Astrocyte (in vitro differentiated cells and primary cell): Measurements from ENCODE around the gene MTHFS. TPM values are rescaled to one million over a fixed set of nuclear protein-coding genes. Genes with fewer than 3 reads are reported as not detected.

Experiments
- DNase-seq: peaks from one replicate; pipeline ENCODE4 v3.0.0-alpha.2; 2010; ENCODE audit warnings: low read depth
- FAIRE-seq: peaks from 2 replicates; lab custom pipeline; 2011; peaks lifted over from hg19 to GRCh38; lab: Jason Lieb, UNC
- H2AFZ ChIP-seq: 2 replicates; pipeline ENCODE4 v1.6.0; 2012; ENCODE audit warnings: low read depth, low read length, inconsistent platforms
- H3K27ac ChIP-seq: 2 replicates; pipeline ENCODE4 v1.5.1; 2011; ENCODE audit warnings: low read depth, low read length, inconsistent platforms
- H3K27me3 ChIP-seq: 2 replicates; pipeline ENCODE4 v1.6.0; 2011; ENCODE audit warnings: low read length, inconsistent platforms; ENCODE audit not compliant: insufficient read depth
- H3K36me3 ChIP-seq: 2 replicates; pipeline ENCODE4 v1.5.1; 2011; ENCODE audit warnings: low read length, inconsistent platforms; ENCODE audit not compliant: insufficient read depth
- H3K4me1 ChIP-seq: 2 replicates; pipeline ENCODE4 v1.5.1; 2011; ENCODE audit warnings: low read length, inconsistent platforms; ENCODE audit not compliant: insufficient read depth
- H3K4me2 ChIP-seq: 2 replicates; pipeline ENCODE4 v1.6.0; 2012; ENCODE audit warnings: low read length, inconsistent platforms
- H3K4me3 ChIP-seq: 2 replicates; pipeline ENCODE4 v1.5.1; 2011; ENCODE audit warnings: low read depth, mild to moderate bottlenecking, low read length, inconsistent platforms; ENCODE audit not compliant: insufficient read depth
- H3K79me2 ChIP-seq: 2 replicates; pipeline ENCODE4 v1.6.0; 2012; ENCODE audit warnings: mild to moderate bottlenecking, low read length, inconsistent platforms; ENCODE audit not compliant: insufficient read depth
- H3K9ac ChIP-seq: 2 replicates; pipeline ENCODE4 v1.6.0; 2012; ENCODE audit warnings: mild to moderate bottlenecking, low read length, inconsistent platforms
- H3K9me3 ChIP-seq: 2 replicates; pipeline ENCODE4 v1.5.1; 2012; ENCODE audit warnings: low read depth, mild to moderate bottlenecking, low read length, inconsistent platforms; ENCODE audit not compliant: insufficient read depth
- H4K20me1 ChIP-seq: 2 replicates; pipeline ENCODE4 v1.6.0; 2012; ENCODE audit warnings: low read length, inconsistent platforms; ENCODE audit not compliant: insufficient read depth
- H3K27ac Mint-ChIP-seq: one replicate; pipeline ENCODE4 v1.8.0; 2021; ENCODE audit warnings: mild to moderate bottlenecking, mixed read lengths; ENCODE audit not compliant: unreplicated experiment
- H3K27me3 Mint-ChIP-seq: one replicate; pipeline ENCODE4 v1.8.0; 2021; ENCODE audit warnings: low read depth, mixed read lengths; ENCODE audit not compliant: unreplicated experiment
- H3K36me3 Mint-ChIP-seq: one replicate; pipeline ENCODE4 v1.8.0; 2021; ENCODE audit warnings: low read depth, mixed read lengths; ENCODE audit not compliant: unreplicated experiment
- H3K4me1 Mint-ChIP-seq: one replicate; pipeline ENCODE4 v1.8.0; 2021; ENCODE audit warnings: low read depth, mixed read lengths; ENCODE audit not compliant: unreplicated experiment
- H3K4me3 Mint-ChIP-seq: one replicate; pipeline ENCODE4 v1.8.0; 2021; ENCODE audit warnings: mild to moderate bottlenecking, moderate library complexity, mixed read lengths; ENCODE audit not compliant: unreplicated experiment
- H3K9me3 Mint-ChIP-seq: one replicate; pipeline ENCODE4 v1.8.0; 2021; ENCODE audit warnings: mild to moderate bottlenecking, mixed read lengths; ENCODE audit not compliant: unreplicated experiment
- EZH2 ChIP-seq: IDR thresholded peaks from 2 replicates; pipeline ENCODE4 v1.6.1; 2012; ENCODE audit warnings: mild to moderate bottlenecking, low read length, inconsistent platforms; ENCODE audit not compliant: insufficient read depth
- total RNA-seq: library from RNA; stranded (reverse); gene quantifications from 2 replicates; pipeline ENCODE4 v1.2.1, GENCODE V29; 2021
- TF ChIP-seq, protein P1 (sequence below): IDR thresholded peaks from 2 replicates; pipeline ENCODE4 v1.5.1; 2011; ENCODE audit warnings: low read depth, mild to moderate bottlenecking, inconsistent platforms, low read length, moderate library complexity; ENCODE audit not compliant: insufficient read depth

The MTHFS gene
- total RNA-seq, 1 donor from 2014 or later, result 20.0 TPM

- TF ChIP-seq EZH2, result no peak
- TF ChIP-seq, protein P1, sequence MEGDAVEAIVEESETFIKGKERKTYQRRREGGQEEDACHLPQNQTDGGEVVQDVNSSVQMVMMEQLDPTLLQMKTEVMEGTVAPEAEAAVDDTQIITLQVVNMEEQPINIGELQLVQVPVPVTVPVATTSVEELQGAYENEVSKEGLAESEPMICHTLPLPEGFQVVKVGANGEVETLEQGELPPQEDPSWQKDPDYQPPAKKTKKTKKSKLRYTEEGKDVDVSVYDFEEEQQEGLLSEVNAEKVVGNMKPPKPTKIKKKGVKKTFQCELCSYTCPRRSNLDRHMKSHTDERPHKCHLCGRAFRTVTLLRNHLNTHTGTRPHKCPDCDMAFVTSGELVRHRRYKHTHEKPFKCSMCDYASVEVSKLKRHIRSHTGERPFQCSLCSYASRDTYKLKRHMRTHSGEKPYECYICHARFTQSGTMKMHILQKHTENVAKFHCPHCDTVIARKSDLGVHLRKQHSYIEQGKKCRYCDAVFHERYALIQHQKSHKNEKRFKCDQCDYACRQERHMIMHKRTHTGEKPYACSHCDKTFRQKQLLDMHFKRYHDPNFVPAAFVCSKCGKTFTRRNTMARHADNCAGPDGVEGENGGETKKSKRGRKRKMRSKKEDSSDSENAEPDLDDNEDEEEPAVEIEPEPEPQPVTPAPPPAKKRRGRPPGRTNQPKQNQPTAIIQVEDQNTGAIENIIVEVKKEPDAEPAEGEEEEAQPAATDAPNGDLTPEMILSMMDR, result no peak
- no peak overlapping the region for H3K4me3 ChIP-seq
- no peak overlapping the region for H3K4me3 Mint-ChIP-seq
- no peaks in the 10 kb centered on the region for H3K79me2 ChIP-seq
- no peak overlapping the region for H2AFZ ChIP-seq
- no peak overlapping the region for H3K4me2 ChIP-seq
- H3K27ac ChIP-seq, result no peak overlapping the region
- peaks cover 10% of the 10 kb centered on the region for H3K9me3 Mint-ChIP-seq
- H3K27me3 Mint-ChIP-seq, result no peaks in the 10 kb centered on the region
- no peaks in the 10 kb centered on the region for H3K27me3 ChIP-seq
- H3K9me3 ChIP-seq, result no peaks in the 10 kb centered on the region
- no peaks in the 10 kb centered on the region for H3K4me1 ChIP-seq
- no peak overlapping the region for H3K27ac Mint-ChIP-seq
- H3K9ac ChIP-seq, result no peak overlapping the region
- FAIRE-seq (no peak), DNase-seq (no peak)
- no peaks in the 10 kb centered on the region for H3K36me3 ChIP-seq
- peaks cover 2% of the 10 kb centered on the region for H3K36me3 Mint-ChIP-seq
- no peaks in the 10 kb centered on the region for H4K20me1 ChIP-seq
- H3K4me1 Mint-ChIP-seq, result no peaks in the 10 kb centered on the region
These were observed 81.3 kb downstream of the MTHFS start for GRCh38 chr15:79815468-79815867.

DNA sequence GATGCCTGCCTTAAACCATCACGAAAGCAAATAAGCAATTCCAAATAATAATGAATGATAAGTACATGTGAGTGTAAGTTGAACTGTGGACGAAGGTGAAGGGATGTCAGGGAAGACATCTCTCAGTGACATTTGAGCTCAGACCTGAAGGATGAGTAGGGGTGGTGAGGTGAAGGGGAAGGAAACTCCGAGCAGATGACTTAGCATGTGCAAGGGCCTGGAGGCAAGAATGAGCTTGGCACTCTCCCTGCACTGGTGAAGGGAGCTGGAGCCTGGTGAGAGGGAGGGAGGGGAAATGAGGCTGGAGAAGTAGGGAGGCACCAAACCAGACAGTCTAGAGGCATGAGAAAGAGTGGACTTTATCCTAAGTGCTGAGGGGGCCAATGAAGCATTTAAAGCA lies 84.3 kb downstream of the MTHFS start:
- Mint-ChIP-seq H3K36me3 (peaks cover 4% of the 10 kb centered on the region), H3K9me3 (peaks cover 5% of the 10 kb centered on the region), H3K4me1 (no peaks in the 10 kb centered on the region), H3K27me3 (no peaks in the 10 kb centered on the region), H3K27ac (no peak overlapping the region), H3K4me3 (no peak overlapping the region)
- Histone ChIP-seq H3K36me3 (no peaks in the 10 kb centered on the region), H2AFZ (no peak overlapping the region), H3K4me3 (no peak overlapping the region), H3K27me3 (no peaks in the 10 kb centered on the region), H3K4me1 (no peaks in the 10 kb centered on the region), H3K27ac (no peak overlapping the region), H4K20me1 (no peaks in the 10 kb centered on the region), H3K9ac (no peak overlapping the region), H3K79me2 (no peaks in the 10 kb centered on the region), H3K9me3 (no peaks in the 10 kb centered on the region), H3K4me2 (no peak overlapping the region)
- TF ChIP-seq EZH2, result no peak
- TF ChIP-seq, protein P1, result no peak
- DNase-seq (no peak), FAIRE-seq (no peak)
